WTC11 (cell line): Measurements from ENCODE around the gene PI4KB. TPM values are rescaled to one million over a fixed set of nuclear protein-coding genes. Genes with fewer than 3 reads are reported as not detected.

Experiments used
- ATAC-seq: fragments of 200-7000 bp; cut with Tn5 transposase; 2 replicates; pipeline ENCODE4 v1.10.0; 2021; ENCODE audit warnings: mild to moderate bottlenecking, moderate library complexity
- CTCF ChIA-PET: fragments of 300-600 bp; sonication (Branson Sonifier 250); formaldehyde crosslinking; loops from one replicate; lab custom pipeline; 2021; ENCODE audit warnings: antibody characterized with exemption; lab: Charles Lee
- POLR2A ChIA-PET: fragments of 350-600 bp; sonication (Branson Sonifier 250); formaldehyde crosslinking; loops from one replicate; lab custom pipeline; 2021; ENCODE audit warnings: antibody characterized with exemption; lab: Charles Lee
- DNase-seq: peaks from one replicate; pipeline ENCODE4 v3.0.0; 2021; ENCODE audit warnings: low spot score
- H3K27ac Mint-ChIP-seq: 2 replicates; pipeline ENCODE4 v1.8.0; 2021; ENCODE audit warnings: mixed read lengths
- H3K27me3 Mint-ChIP-seq: 2 replicates; pipeline ENCODE4 v1.8.0; 2021; ENCODE audit warnings: low read depth, mild to moderate bottlenecking, moderate library complexity, mixed read lengths
- H3K36me3 Mint-ChIP-seq: 2 replicates; pipeline ENCODE4 v1.8.0; 2021; ENCODE audit warnings: mixed read lengths
- H3K4me1 Mint-ChIP-seq: 2 replicates; pipeline ENCODE4 v1.8.0; 2022; ENCODE audit warnings: mixed read lengths
- H3K4me3 Mint-ChIP-seq: 2 replicates; pipeline ENCODE4 v1.8.0; 2021; ENCODE audit warnings: mild to moderate bottlenecking, moderate library complexity, mixed read lengths
- H3K9me3 Mint-ChIP-seq: 2 replicates; pipeline ENCODE4 v1.8.0; 2021; ENCODE audit warnings: mixed read lengths
- ATF1 ChIP-seq: sonication (generic); formaldehyde crosslinking; IDR thresholded peaks from 2 replicates; pipeline ENCODE4 v1.8.1; 2023; ENCODE audit warnings: mild to moderate bottlenecking, moderate library complexity, missing genetic modification reagents
- CBFB ChIP-seq: sonication (generic); formaldehyde crosslinking; IDR thresholded peaks from 2 replicates; pipeline ENCODE4 v1.8.1; 2022; ENCODE audit warnings: mild to moderate bottlenecking, low read depth, missing genetic modification reagents
- CREB1 ChIP-seq: sonication (generic); formaldehyde crosslinking; IDR thresholded peaks from 2 replicates; pipeline ENCODE4 v1.8.0; 2023; ENCODE audit warnings: mild to moderate bottlenecking, missing genetic modification reagents
- FOXK1 ChIP-seq: sonication (generic); formaldehyde crosslinking; IDR thresholded peaks from 2 replicates; pipeline ENCODE4 v1.8.0; 2022; ENCODE audit warnings: mild to moderate bottlenecking, moderate library complexity, missing genetic modification reagents
- JUN ChIP-seq: sonication (generic); formaldehyde crosslinking; IDR thresholded peaks from 2 replicates; pipeline ENCODE4 v1.8.0; 2023; ENCODE audit warnings: mild to moderate bottlenecking, missing genetic modification reagents
- KAT7 ChIP-seq: sonication (generic); formaldehyde crosslinking; IDR thresholded peaks from 2 replicates; pipeline ENCODE4 v1.8.1; 2023; ENCODE audit warnings: missing genetic modification reagents, mild to moderate bottlenecking, borderline replicate concordance
- MYBL2 ChIP-seq: sonication (generic); formaldehyde crosslinking; IDR thresholded peaks from 2 replicates; pipeline ENCODE4 v1.8.1; 2023; ENCODE audit warnings: mild to moderate bottlenecking, moderate library complexity, missing genetic modification reagents
- NFATC4 ChIP-seq: fragments of 250-450 bp; sonication (Bioruptor Pico); IDR thresholded peaks from 2 replicates; pipeline ENCODE4 v1.9.0; 2021; ENCODE audit warnings: mild to moderate bottlenecking
- NFYB ChIP-seq: sonication (generic); formaldehyde crosslinking; conservative IDR thresholded peaks from 2 replicates; pipeline ENCODE4 v1.8.0; 2022; ENCODE audit warnings: low read depth, missing genetic modification reagents
- OVOL2 ChIP-seq: fragments of 250-450 bp; sonication (Bioruptor Pico); IDR thresholded peaks from 2 replicates; pipeline ENCODE4 v1.9.0; 2021; ENCODE audit warnings: mild to moderate bottlenecking, borderline replicate concordance
- RORB ChIP-seq: fragments of 250-450 bp; sonication (Bioruptor Pico); IDR thresholded peaks from 2 replicates; pipeline ENCODE4 v1.9.0; 2021; ENCODE audit warnings: mild to moderate bottlenecking
- SP1 ChIP-seq: sonication (generic); formaldehyde crosslinking; conservative IDR thresholded peaks from 2 replicates; pipeline ENCODE4 v1.8.1; 2022; ENCODE audit warnings: missing genetic modification reagents
- ZNF317 ChIP-seq: sonication (generic); formaldehyde crosslinking; IDR thresholded peaks from 2 replicates; pipeline ENCODE4 v1.8.1; 2023; ENCODE audit warnings: low read depth, mild to moderate bottlenecking, moderate library complexity, missing genetic modification reagents, borderline replicate concordance
- total RNA-seq: library from RNA; stranded (reverse); gene quantifications from 3 replicates; pipeline ENCODE4 v1.2.3, GENCODE V29; 2021
- TF ChIP-seq, protein P1 (sequence below): sonication (generic); formaldehyde crosslinking; IDR thresholded peaks from 2 replicates; pipeline ENCODE4 v1.8.1; 2022; ENCODE audit warnings: low read depth, missing genetic modification reagents, borderline replicate concordance
- TF ChIP-seq, protein P2 (sequence below): sonication (generic); formaldehyde crosslinking; IDR thresholded peaks from 2 replicates; pipeline ENCODE4 v1.8.1; 2022; ENCODE audit warnings: low read depth, mild to moderate bottlenecking, moderate library complexity, missing genetic modification reagents, borderline replicate concordance
- TF ChIP-seq, protein P3 (sequence below): fragments of 250-450 bp; sonication (Bioruptor Pico); IDR thresholded peaks from 2 replicates; pipeline ENCODE4 v1.9.0; 2021; ENCODE audit warnings: mild to moderate bottlenecking
- TF ChIP-seq, protein P4 (sequence below): sonication (generic); formaldehyde crosslinking; conservative IDR thresholded peaks from 2 replicates; pipeline ENCODE4 v1.8.1; 2023; ENCODE audit warnings: mild to moderate bottlenecking, low read depth, missing genetic modification reagents, moderate library complexity
- TF ChIP-seq, protein P5 (sequence below): sonication (generic); formaldehyde crosslinking; IDR thresholded peaks from 2 replicates; pipeline ENCODE4 v1.8.0; 2022; ENCODE audit warnings: mild to moderate bottlenecking, missing genetic modification reagents
- TF ChIP-seq, protein P6 (sequence below): sonication (generic); formaldehyde crosslinking; IDR thresholded peaks from 2 replicates; pipeline ENCODE4 v1.8.1; 2023; ENCODE audit warnings: mild to moderate bottlenecking, moderate library complexity, missing genetic modification reagents
- TF ChIP-seq, protein P7 (sequence below): sonication (generic); formaldehyde crosslinking; IDR thresholded peaks from 2 replicates; pipeline ENCODE4 v1.8.0; 2022; ENCODE audit warnings: missing genetic modification reagents
- TF ChIP-seq, protein P8 (sequence below): sonication (generic); formaldehyde crosslinking; IDR thresholded peaks from 2 replicates; pipeline ENCODE4 v1.8.1; 2022; ENCODE audit warnings: mild to moderate bottlenecking, moderate library complexity, missing genetic modification reagents

PI4KB gene
- total RNA-seq, 1 experiment from 2014 or later, result 33.6 TPM

DNA sequence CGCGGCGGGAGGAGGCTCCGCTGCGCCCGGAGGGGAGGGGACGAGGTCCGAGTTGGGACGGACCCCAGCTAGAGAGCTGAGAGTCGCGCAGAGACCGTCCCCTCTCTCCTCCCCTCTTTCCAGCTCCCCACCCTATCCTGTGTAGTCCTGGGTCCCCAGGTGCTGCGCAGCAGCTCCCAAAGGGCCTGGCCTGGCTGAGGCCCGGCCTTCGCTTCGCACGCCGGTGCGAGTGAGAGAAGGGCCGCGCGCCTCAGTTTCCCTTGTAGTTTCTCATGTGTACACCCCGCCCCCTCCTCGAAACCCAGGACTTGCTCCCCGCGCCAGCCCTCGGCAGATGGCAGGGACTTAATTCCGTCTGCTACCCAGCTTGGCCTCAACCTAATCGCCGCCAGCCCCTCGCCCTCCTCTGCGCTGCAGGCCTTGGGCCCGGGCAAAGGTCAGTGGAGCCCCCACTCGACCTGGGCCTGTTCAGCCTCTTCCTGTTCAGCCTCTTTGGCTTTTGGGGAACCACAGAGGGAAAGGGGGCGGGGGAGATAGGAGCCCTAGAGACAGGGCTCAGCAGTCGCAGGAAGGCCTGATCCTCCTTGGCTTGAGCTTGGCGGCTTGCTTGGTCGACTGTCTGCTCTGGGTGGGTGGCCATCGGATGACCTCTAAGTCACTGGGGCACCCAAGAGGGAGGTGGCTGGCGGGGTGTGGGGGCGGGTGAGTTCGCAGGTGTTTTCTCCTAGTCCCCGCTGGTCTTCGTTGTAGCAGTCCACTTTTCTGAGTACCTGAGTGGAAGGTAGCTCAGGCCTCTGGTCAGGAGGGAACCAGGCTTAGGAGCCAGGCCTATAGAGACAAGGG, 44.1 kb downstream of the PI4KB start:
- ChIA-PET CTCF (interaction anchor here (0.6 to 2.0 kb wide), 8 partner anchors 10 to 232 kb away, joined by 3 to 16 read pairs (median 5); no protein-coding TSS in a partner anchor), POLR2A (interaction anchor here (0.6 to 2.9 kb wide), 10 partner anchors 9 to 703 kb away, joined by 3 to 23 read pairs (median 4); partner anchors contain the start of genes CGN and PI4KB)
- DNase-seq, result peak; percentile 50
- H3K27me3 Mint-ChIP-seq, result no peaks in the 10 kb centered on the region; the same call in 1 of the 2 replicates
- peaks cover 26% of the 10 kb centered on the region for H3K36me3 Mint-ChIP-seq
- no peaks in the 10 kb centered on the region for H3K9me3 Mint-ChIP-seq
- peak; percentile 0; the same call in 1 of the 2 replicates for ATAC-seq
- peak overlapping the region; percentile 96 for H3K4me3 Mint-ChIP-seq
- H3K4me1 Mint-ChIP-seq, result peaks cover 15% of the 10 kb centered on the region
- H3K27ac Mint-ChIP-seq, result peak overlapping the region; percentile 92
- TF ChIP-seq, protein P1, sequence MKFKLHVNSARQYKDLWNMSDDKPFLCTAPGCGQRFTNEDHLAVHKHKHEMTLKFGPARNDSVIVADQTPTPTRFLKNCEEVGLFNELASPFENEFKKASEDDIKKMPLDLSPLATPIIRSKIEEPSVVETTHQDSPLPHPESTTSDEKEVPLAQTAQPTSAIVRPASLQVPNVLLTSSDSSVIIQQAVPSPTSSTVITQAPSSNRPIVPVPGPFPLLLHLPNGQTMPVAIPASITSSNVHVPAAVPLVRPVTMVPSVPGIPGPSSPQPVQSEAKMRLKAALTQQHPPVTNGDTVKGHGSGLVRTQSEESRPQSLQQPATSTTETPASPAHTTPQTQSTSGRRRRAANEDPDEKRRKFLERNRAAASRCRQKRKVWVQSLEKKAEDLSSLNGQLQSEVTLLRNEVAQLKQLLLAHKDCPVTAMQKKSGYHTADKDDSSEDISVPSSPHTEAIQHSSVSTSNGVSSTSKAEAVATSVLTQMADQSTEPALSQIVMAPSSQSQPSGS (CRISPR knock-in tag), result no peak
- TF ChIP-seq, protein P2, sequence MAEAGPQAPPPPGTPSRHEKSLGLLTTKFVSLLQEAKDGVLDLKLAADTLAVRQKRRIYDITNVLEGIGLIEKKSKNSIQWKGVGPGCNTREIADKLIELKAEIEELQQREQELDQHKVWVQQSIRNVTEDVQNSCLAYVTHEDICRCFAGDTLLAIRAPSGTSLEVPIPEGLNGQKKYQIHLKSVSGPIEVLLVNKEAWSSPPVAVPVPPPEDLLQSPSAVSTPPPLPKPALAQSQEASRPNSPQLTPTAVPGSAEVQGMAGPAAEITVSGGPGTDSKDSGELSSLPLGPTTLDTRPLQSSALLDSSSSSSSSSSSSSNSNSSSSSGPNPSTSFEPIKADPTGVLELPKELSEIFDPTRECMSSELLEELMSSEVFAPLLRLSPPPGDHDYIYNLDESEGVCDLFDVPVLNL (CRISPR knock-in tag), result no peak
- TF ChIP-seq, protein P3, sequence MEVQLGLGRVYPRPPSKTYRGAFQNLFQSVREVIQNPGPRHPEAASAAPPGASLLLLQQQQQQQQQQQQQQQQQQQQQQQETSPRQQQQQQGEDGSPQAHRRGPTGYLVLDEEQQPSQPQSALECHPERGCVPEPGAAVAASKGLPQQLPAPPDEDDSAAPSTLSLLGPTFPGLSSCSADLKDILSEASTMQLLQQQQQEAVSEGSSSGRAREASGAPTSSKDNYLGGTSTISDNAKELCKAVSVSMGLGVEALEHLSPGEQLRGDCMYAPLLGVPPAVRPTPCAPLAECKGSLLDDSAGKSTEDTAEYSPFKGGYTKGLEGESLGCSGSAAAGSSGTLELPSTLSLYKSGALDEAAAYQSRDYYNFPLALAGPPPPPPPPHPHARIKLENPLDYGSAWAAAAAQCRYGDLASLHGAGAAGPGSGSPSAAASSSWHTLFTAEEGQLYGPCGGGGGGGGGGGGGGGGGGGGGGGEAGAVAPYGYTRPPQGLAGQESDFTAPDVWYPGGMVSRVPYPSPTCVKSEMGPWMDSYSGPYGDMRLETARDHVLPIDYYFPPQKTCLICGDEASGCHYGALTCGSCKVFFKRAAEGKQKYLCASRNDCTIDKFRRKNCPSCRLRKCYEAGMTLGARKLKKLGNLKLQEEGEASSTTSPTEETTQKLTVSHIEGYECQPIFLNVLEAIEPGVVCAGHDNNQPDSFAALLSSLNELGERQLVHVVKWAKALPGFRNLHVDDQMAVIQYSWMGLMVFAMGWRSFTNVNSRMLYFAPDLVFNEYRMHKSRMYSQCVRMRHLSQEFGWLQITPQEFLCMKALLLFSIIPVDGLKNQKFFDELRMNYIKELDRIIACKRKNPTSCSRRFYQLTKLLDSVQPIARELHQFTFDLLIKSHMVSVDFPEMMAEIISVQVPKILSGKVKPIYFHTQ (CRISPR knock-in tag), result no peak
- TF ChIP-seq NFYB (CRISPR knock-in tag), result no peak
- 0 out of 2 replicates have a peak, but pooled peaks have one; percentile 32 for TF ChIP-seq JUN (CRISPR knock-in tag)
- no peak for TF ChIP-seq SP1 (CRISPR knock-in tag)
- 0 out of 2 replicates have a peak, but pooled peaks have one; percentile 29 for TF ChIP-seq NFATC4 (CRISPR knock-in tag)
- no peak for TF ChIP-seq ZNF317 (CRISPR knock-in tag)
- no peak for TF ChIP-seq KAT7 (CRISPR knock-in tag)
- TF ChIP-seq, protein P4, sequence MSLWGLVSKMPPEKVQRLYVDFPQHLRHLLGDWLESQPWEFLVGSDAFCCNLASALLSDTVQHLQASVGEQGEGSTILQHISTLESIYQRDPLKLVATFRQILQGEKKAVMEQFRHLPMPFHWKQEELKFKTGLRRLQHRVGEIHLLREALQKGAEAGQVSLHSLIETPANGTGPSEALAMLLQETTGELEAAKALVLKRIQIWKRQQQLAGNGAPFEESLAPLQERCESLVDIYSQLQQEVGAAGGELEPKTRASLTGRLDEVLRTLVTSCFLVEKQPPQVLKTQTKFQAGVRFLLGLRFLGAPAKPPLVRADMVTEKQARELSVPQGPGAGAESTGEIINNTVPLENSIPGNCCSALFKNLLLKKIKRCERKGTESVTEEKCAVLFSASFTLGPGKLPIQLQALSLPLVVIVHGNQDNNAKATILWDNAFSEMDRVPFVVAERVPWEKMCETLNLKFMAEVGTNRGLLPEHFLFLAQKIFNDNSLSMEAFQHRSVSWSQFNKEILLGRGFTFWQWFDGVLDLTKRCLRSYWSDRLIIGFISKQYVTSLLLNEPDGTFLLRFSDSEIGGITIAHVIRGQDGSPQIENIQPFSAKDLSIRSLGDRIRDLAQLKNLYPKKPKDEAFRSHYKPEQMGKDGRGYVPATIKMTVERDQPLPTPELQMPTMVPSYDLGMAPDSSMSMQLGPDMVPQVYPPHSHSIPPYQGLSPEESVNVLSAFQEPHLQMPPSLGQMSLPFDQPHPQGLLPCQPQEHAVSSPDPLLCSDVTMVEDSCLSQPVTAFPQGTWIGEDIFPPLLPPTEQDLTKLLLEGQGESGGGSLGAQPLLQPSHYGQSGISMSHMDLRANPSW (CRISPR knock-in tag), result no peak
- TF ChIP-seq ATF1 (CRISPR knock-in tag), result no peak
- no peak for TF ChIP-seq MYBL2 (CRISPR knock-in tag)
- no peak for TF ChIP-seq CREB1 (CRISPR knock-in tag)
- TF ChIP-seq, protein P5, sequence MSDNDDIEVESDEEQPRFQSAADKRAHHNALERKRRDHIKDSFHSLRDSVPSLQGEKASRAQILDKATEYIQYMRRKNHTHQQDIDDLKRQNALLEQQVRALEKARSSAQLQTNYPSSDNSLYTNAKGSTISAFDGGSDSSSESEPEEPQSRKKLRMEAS (CRISPR knock-in tag), result no peak; the same call in 1 of the 2 replicates
- TF ChIP-seq, protein P6, sequence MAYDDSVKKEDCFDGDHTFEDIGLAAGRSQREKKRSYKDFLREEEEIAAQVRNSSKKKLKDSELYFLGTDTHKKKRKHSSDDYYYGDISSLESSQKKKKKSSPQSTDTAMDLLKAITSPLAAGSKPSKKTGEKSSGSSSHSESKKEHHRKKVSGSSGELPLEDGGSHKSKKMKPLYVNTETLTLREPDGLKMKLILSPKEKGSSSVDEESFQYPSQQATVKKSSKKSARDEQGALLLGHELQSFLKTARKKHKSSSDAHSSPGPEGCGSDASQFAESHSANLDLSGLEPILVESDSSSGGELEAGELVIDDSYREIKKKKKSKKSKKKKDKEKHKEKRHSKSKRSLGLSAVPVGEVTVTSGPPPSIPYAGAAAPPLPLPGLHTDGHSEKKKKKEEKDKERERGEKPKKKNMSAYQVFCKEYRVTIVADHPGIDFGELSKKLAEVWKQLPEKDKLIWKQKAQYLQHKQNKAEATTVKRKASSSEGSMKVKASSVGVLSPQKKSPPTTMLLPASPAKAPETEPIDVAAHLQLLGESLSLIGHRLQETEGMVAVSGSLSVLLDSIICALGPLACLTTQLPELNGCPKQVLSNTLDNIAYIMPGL (CRISPR knock-in tag), result 0 out of 2 replicates have a peak, but pooled peaks have one; percentile 19
- no peak for TF ChIP-seq FOXK1
- TF ChIP-seq, protein P7, sequence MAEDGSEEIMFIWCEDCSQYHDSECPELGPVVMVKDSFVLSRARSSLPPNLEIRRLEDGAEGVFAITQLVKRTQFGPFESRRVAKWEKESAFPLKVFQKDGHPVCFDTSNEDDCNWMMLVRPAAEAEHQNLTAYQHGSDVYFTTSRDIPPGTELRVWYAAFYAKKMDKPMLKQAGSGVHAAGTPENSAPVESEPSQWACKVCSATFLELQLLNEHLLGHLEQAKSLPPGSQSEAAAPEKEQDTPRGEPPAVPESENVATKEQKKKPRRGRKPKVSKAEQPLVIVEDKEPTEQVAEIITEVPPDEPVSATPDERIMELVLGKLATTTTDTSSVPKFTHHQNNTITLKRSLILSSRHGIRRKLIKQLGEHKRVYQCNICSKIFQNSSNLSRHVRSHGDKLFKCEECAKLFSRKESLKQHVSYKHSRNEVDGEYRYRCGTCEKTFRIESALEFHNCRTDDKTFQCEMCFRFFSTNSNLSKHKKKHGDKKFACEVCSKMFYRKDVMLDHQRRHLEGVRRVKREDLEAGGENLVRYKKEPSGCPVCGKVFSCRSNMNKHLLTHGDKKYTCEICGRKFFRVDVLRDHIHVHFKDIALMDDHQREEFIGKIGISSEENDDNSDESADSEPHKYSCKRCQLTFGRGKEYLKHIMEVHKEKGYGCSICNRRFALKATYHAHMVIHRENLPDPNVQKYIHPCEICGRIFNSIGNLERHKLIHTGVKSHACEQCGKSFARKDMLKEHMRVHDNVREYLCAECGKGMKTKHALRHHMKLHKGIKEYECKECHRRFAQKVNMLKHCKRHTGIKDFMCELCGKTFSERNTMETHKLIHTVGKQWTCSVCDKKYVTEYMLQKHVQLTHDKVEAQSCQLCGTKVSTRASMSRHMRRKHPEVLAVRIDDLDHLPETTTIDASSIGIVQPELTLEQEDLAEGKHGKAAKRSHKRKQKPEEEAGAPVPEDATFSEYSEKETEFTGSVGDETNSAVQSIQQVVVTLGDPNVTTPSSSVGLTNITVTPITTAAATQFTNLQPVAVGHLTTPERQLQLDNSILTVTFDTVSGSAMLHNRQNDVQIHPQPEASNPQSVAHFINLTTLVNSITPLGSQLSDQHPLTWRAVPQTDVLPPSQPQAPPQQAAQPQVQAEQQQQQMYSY (CRISPR knock-in tag), result no peak; the same call in 1 of the 2 replicates
- no peak for TF ChIP-seq CBFB (CRISPR knock-in tag)
- no peak for TF ChIP-seq RORB (CRISPR knock-in tag)
- TF ChIP-seq, protein P8, sequence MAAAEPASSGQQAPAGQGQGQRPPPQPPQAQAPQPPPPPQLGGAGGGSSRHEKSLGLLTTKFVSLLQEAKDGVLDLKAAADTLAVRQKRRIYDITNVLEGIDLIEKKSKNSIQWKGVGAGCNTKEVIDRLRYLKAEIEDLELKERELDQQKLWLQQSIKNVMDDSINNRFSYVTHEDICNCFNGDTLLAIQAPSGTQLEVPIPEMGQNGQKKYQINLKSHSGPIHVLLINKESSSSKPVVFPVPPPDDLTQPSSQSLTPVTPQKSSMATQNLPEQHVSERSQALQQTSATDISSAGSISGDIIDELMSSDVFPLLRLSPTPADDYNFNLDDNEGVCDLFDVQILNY (CRISPR knock-in tag), result no peak
- no peak for TF ChIP-seq OVOL2 (CRISPR knock-in tag)
